Sciatic nerve (tissue), 2 donors: Measurements from ENCODE around the gene DNAH10. TPM values are rescaled to one million over a fixed set of nuclear protein-coding genes. Genes with fewer than 3 reads are reported as not detected.

Experiments
- ATAC-seq: fragments of 200-7000 bp; cut with Tn5 transposase; one replicate; pipeline ENCODE4 v1.9.1; 2020; ENCODE audit warnings: mild to moderate bottlenecking, moderate library complexity
- DNase-seq: peaks from one replicate; pipeline ENCODE4 v3.0.0-alpha.2; 2020; ENCODE audit warnings: low spot score
- intact Hi-C: fragments of 100-400 bp; cut with DNase I; formaldehyde crosslinking; loops from one replicate; pipeline ENCODE4 v1.14.2; 2022
- total RNA-seq: library from RNA; stranded (reverse); fragmentation: NEBNext Ultra II Directional; extraction: Animal tissue kit (Norgen Biotek cat#: 25700); gene quantifications from one replicate; pipeline ENCODE4 v1.2.1, GENCODE V29; 2021
- donor health status: DM: no; HTN: no; CAD: no.
- donor health status: DM: no; HTN: no; CAD: no.

The DNAH10 gene
- total RNA-seq, 1 donor from 2014 or later = 0.76 TPM

GRCh38 chr12:123832052-123832451, 70.0 kb downstream of the DNAH10 start:
- no peak for DNase-seq
- ATAC-seq = no peak
- intact Hi-C loops = no loop called here

DNA sequence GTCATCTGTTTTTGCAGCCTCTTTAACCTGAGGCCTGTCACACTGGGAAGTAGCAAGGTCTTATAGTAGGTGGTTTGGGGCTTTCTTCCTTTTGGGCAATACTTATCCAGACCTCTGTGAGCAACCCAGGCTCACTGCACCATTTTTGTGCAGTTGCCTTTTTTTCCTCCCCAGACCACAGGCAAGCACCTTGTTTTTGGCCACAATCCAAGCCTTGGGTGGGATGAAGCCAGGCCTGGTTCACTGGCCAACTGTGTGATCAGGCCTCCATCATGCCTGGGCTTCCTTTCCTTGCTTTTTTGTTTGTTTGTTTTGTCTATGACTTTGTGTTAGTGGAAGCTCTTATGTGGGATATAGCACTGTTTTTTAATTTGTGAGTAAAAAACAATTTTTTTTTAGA, 71.7 kb downstream of the DNAH10 start:
- intact Hi-C loops = no loop called here
- no peak for DNase-seq

GRCh38 chr12:123834845-123835244, 72.7 kb downstream of the DNAH10 start:
- DNase-seq = no peak
- intact Hi-C loops = no loop called here
- no peak for ATAC-seq

More for the DNA sequence above, 71.7 kb downstream of the DNAH10 start:
- no peak for ATAC-seq

DNA sequence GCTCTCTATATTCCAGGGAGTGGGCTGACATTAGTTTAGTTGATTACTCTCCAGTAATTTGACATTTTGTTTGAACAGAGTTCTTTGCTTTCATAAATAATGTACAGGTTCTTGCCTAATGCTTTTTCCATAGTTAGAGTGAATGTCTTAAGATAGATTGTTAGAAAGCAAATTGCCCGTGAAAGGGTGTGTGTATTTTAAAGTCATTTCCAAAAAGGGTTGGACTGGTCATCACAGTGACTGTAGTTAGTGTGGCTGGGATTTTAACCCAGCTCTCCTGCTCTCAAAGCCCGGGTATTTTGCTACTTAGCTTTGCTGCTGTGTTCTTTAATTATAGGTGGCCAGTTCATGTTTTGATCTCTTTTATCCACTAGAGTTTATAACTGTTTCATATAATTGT, 74.2 kb downstream of the DNAH10 start:
- ATAC-seq (no peak), DNase-seq (no peak)
- intact Hi-C loops = no loop called here

DNA sequence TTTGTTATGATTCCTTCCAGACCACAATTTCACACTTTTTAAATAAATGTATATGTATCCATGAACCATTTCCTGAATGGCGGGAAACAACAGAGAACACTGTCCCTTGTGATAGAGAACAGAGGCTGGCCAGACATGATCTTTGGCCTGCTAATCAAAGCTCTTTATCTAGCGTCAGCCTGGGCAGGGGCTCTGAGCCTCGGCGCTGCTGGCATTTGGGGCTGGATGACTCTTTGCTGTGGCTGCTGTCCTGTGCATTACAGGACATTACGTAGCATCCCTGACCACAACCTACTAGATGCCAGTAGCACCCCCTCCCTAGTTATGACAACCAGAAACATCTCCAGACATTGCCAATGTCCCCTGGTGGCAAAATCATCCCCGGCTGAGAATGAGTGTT, 77.7 kb downstream of the DNAH10 start:
- intact Hi-C loops = no loop called here
- DNase-seq = no peak
- no peak for ATAC-seq

DNA sequence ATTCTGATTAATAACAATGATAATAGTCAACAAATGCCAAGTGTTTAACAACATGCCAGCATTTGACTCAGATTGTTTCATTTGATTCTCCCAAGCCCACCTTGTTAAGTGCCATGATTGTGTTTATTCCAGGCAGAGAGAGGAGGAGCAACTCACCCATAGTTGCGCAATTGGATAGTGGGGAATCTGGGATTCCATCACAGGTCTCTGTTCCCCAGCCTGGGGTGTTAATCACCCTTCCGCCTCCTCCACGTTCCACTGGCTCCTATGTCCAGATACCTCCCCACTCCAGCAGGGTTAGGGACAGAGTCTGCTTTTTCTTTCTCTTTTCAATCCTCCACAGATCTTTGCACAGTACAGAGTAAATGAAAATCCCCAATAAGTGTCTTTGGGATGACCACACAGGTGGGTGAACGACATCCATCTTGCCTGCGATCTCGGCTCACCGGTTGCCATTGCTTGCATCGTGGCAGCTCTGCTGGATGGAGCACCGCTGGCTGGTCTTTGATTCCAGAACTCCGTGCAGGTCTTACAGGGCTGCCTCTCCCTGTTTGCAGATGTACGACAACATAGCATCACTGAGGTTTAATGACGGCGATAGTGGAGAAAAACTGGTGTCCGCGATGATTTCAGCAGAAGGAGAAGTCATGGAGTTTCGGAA, 78.8 kb downstream of the DNAH10 start:
- ATAC-seq = no peak
- intact Hi-C loops = no loop called here
- no peak for DNase-seq

- ATAC-seq (no peak), DNase-seq (no peak)
- intact Hi-C loops = no loop called here
These were observed 82.0 kb downstream of the DNAH10 start for GRCh38 chr12:123843912-123844748.

DNA sequence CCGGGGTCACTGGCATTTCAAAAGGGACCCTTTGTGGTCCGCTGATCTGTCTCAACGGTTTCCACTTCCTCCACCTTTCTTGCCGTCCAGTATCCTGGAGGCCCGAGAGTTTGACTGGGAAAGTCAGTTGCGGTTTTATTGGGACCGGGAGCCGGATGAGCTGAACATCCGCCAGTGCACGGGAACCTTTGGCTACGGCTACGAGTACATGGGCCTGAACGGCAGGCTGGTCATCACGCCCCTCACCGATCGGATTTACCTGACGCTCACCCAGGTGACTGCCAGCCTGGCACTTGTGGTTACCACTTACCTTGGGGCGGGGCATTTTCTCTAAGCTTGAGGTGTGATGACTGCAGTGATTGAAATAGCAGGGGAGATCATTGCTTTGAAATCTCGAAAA, 83.8 kb downstream of the DNAH10 start:
- intact Hi-C loops = no loop called here
- DNase-seq (no peak), ATAC-seq (no peak)

DNA sequence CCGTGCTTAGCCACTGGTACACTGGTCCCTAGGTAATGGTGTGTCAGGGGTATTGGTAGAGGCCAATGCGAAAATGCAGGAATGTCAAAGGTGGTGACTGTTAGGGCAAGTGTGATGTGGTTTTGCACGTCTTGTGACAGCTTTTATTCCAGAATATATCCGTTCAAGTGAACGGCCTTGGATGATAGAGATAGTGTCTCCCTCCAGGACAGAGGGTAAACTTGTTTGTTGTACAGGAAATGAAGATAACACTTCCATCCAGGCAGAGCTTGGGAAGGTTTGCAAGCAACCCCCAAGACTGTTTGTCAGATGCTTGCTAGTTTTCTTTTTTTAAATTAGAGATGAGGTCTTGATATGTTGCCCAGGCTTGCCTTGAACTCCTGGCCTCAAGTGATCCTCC, 84.2 kb downstream of the DNAH10 start:
- intact Hi-C loops = no loop called here
- ATAC-seq (no peak), DNase-seq (no peak)

- intact Hi-C loops = no loop called here
- no peak for DNase-seq
- ATAC-seq = no peak
These were observed 84.9 kb downstream of the DNAH10 start for GRCh38 chr12:123847019-123847418.

DNA sequence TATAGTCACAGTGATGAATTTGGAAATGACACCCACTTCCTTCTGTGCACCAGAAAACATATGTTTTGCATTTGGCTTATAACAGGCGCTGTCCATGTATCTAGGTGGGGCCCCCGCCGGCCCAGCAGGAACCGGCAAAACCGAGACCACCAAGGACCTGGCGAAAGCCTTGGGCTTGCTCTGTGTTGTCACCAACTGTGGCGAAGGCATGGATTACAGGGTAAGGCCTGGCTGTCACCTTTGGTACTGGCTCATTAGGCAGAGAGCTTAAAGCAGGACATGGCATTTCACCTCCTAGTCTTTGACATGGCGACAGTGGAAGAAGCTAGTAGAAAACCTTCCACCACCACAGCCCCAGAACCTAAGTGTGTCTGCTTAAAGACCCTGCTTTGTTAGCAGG, 85.8 kb downstream of the DNAH10 start:
- no peak for ATAC-seq
- DNase-seq = no peak
- intact Hi-C loops = no loop called here

DNA sequence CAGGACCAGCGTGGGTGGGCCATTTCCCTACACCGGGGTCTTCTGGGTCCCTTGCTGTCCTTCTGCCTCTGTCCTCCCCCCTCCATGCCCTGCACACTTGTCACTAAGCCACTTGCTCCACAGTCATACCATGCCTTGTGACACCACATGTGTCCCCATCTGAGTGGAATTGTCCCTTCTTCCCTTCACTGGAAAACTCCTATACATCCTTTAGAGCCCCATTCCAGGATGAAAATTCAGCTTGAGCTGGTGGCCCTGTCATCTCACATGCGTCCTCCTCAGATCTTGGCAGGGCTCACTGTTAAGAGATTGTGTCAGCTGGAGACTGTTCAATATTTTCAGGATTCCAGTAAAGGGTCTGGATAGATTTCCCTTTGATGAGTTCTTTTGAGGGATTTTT, 87.4 kb downstream of the DNAH10 start:
- ATAC-seq = no peak
- intact Hi-C loops = no loop called here

GRCh38 chr12:123850246-123851134, 88.4 kb downstream of the DNAH10 start:
- DNase-seq (no peak), ATAC-seq (no peak)
- intact Hi-C loops = no loop called here

More for the DNA sequence above, 87.4 kb downstream of the DNAH10 start:
- no peak for DNase-seq

DNA sequence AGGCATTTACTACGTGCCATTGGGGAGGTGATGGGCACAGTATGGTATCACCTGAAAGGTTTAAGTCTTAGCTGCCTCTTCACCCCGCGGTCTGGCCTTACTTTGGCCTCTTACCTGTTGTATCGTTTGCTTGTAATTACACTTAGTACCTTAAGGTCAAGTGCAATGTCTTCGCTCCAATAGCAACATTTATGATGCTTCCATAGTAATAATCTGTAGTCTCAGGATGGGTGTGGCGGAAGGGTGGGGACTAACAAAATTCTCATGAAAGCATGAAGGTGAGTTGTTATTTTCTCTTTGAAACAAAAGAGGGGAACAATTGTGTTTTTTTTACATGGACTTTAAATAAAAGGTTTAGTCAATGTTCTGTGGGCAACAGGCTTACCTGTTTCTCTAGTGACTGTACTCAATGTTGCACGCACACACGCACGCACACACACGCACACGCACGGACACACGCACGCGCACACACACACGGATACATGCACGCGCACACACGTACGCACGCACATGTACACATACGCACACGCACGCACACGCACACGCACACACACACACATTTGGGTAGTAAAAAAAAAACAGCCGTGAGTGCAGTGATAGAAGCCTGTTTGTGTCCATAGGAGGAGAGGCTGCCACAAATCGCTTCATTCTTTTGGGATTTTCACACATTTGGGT, 91.4 kb downstream of the DNAH10 start:
- no peak for DNase-seq
- no peak for ATAC-seq
- intact Hi-C loops = no loop called here

DNA sequence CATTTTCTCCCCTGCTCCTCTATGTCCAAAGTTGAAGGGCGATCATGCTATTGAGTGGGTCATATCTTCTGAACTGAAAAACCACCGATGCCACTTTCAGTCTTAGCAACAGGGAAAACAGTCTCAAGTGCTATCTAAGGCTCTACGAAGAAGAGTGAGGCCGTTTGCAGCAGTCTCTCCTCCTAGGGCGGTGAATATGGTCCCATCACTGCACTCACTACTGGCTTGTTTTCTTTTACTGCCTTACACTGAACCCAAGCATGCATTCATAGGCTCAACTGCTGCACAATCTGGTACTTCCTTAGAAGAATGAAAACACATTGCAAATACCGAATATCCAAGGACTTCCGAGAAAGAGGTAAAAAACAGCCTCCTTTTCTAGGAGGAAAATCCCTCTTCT, 92.1 kb downstream of the DNAH10 start:
- no peak for DNase-seq
- intact Hi-C loops = no loop called here
- ATAC-seq = no peak

- ATAC-seq (no peak), DNase-seq (no peak)
- intact Hi-C loops = no loop called here
These were observed 92.8 kb downstream of the DNAH10 start for GRCh38 chr12:123854918-123855317.

DNA sequence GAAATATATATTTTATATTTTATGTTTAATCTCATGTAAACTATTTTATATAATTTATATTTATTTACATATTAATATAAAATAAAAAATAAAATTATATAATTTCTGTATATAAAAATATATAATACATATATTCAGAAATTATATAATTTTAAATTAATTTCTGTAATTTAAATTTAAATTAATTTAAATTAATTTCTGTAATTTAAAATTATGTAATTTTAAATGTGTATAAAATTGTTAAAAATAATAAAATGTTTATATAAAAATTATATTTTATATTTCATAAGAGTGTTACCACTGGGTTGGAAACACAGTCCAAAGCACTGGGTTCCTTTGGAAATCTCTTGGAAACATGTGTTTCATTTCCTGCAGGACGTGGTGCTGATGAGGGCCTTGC, 94.6 kb downstream of the DNAH10 start:
- no peak for ATAC-seq
- DNase-seq = no peak
- intact Hi-C loops = no loop called here

- intact Hi-C loops = no loop called here
- DNase-seq = no peak
- ATAC-seq = no peak
These were observed 96.1 kb downstream of the DNAH10 start for GRCh38 chr12:123858176-123858575.

GRCh38 chr12:123859035-123859434, 96.9 kb downstream of the DNAH10 start:
- no peak for DNase-seq

More at GRCh38 chr12:123859035-123859434, 96.9 kb downstream of the DNAH10 start:
- intact Hi-C loops = no loop called here
- no peak for ATAC-seq
